ENCODE data around the gene MEOX1.

The MEOX1 gene

DNA sequence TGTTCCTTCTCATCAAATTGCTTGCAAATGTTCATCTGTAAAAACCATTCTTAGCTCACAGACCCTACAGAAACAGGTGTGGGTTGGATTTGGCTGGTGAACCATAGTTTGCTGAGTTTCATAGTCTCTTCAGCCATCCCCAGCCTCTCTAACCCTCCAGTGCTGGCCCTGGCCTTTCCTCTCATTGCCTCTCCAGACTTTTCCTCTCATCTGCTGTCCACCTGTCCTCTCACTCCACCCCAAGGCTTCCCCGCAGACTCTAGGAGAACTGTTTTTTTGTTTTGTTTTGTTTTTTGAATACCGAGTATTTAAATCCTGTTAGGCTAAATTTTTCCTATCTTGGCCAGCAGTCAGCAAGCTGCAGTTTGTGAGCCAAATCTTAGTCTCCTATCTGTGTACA, 41.1 kb downstream of the MEOX1 start:
- Mint-ChIP-seq H3K27ac (peak overlapping the region in 2 of 3 experiments; percentile 60 to 75), H3K27me3 (ENCODE audit: low read depth) (peaks cover 21% of the 10 kb centered on the region), H3K4me1 (peaks cover 34% of the 10 kb centered on the region), H3K4me3 (peak overlapping the region in 1 of 3 experiments; percentile 16), H3K36me3 (ENCODE audit: low read depth) (no peaks in the 10 kb centered on the region), H3K9me3 (no peaks in the 10 kb centered on the region)
- TF ChIP-seq CTCF (IDR thresholded peaks at IDR 0.05; ENCODE audit: unreplicated experiment in 3 of 3) = no peak

DNA sequence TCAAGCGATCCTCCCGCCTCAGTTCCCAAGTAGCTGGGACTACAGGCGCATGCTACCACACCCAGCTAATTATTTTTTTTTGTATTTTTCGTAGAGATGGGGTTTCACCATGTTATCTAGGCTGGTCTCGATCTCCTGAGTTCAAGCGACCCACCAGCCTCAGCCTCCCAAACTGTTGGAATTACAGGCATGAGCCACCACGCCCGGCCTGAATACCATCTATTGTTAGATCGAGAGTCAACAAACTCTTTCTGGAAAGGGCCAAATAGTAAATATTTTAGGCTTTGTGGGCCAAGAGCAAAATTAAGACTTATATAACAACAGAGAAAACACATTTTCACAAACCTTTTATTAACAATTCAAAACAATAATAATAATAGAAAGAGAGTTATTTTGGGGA, 41.6 kb downstream of the MEOX1 start:
- Mint-ChIP-seq H3K36me3 (ENCODE audit: low read depth) (no peaks in the 10 kb centered on the region), H3K4me1 (peaks cover 34% of the 10 kb centered on the region), H3K9me3 (no peaks in the 10 kb centered on the region), H3K4me3 (no peak overlapping the region), H3K27ac (peak overlapping the region in 1 of 3 experiments; percentile 60), H3K27me3 (ENCODE audit: low read depth) (peaks cover 25% of the 10 kb centered on the region)
- no peak for TF ChIP-seq CTCF (IDR thresholded peaks at IDR 0.05; ENCODE audit: unreplicated experiment in 3 of 3)

DNA sequence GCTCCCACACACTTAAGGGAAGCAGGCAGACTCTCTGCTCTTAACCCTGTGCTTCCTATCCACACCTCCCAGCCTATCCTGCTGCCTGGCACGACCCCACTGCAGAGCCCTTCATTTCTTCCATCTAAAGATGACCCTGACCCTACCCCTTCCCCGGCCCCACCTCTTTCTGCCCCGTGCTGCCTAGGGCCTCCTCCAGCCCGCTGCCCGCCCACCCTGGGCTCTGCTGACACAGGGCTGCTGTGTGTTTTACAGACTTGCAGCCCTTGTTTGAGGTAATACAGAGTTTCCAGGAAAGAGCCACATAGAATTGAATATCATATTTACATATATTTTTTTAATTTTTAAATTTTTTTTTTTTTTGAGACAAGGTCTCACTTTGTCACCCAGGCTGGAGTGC, 42.0 kb downstream of the MEOX1 start:
- H3K27me3 Mint-ChIP-seq (ENCODE audit: low read depth) = peaks cover 30% of the 10 kb centered on the region
- H3K4me3 Mint-ChIP-seq = no peak overlapping the region
- H3K27ac Mint-ChIP-seq = peak overlapping the region in 2 of 3 experiments; percentile 50 to 70
- H3K36me3 Mint-ChIP-seq (ENCODE audit: low read depth) = no peaks in the 10 kb centered on the region
- H3K9me3 Mint-ChIP-seq = no peaks in the 10 kb centered on the region
- H3K4me1 Mint-ChIP-seq = peaks cover 35% of the 10 kb centered on the region
- TF ChIP-seq CTCF (IDR thresholded peaks at IDR 0.05; ENCODE audit: unreplicated experiment in 3 of 3) = no peak

DNA sequence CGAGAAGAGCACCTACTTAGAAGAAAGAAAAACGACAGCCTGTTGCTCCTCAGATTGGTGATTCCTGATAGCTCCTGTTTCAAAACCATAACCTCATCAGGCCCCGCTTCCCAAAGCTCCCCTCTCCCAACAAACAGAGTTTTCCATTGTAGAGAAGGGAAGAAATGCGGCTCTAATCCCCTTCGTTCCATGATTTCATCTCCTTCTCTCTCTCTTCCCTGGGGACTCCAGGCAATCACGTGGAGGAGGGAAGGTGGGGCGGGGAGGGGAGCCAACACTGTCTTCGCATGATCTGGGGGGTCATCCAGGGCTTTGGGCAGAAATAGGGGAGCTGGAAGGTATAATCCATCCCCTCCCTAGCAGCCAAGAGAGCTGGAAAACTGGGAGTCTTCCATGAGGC, 43.4 kb downstream of the MEOX1 start:
- Mint-ChIP-seq H3K4me1 (peaks cover 43% of the 10 kb centered on the region), H3K27me3 (ENCODE audit: low read depth) (peaks cover 41% of the 10 kb centered on the region)
- TF ChIP-seq CTCF (IDR thresholded peaks at IDR 0.05; ENCODE audit: unreplicated experiment in 3 of 3) = no peak

GRCh38 chr17:43616852-43617251, 44.9 kb downstream of the MEOX1 start:
- TF ChIP-seq CTCF (IDR thresholded peaks at IDR 0.05; ENCODE audit: unreplicated experiment in 3 of 3) = no peak
- H3K27ac Mint-ChIP-seq = peak overlapping the region in 1 of 3 experiments; percentile 80
- no peaks in the 10 kb centered on the region for H3K36me3 Mint-ChIP-seq (ENCODE audit: low read depth)
- H3K4me3 Mint-ChIP-seq = no peak overlapping the region
- no peaks in the 10 kb centered on the region for H3K9me3 Mint-ChIP-seq
- peaks cover 43% of the 10 kb centered on the region for H3K27me3 Mint-ChIP-seq (ENCODE audit: low read depth)
- peaks cover 43% of the 10 kb centered on the region for H3K4me1 Mint-ChIP-seq

More for the DNA sequence above, 43.4 kb downstream of the MEOX1 start:
- Mint-ChIP-seq H3K9me3 (no peaks in the 10 kb centered on the region), H3K27ac (no peak overlapping the region), H3K4me3 (no peak overlapping the region), H3K36me3 (ENCODE audit: low read depth) (no peaks in the 10 kb centered on the region)

DNA sequence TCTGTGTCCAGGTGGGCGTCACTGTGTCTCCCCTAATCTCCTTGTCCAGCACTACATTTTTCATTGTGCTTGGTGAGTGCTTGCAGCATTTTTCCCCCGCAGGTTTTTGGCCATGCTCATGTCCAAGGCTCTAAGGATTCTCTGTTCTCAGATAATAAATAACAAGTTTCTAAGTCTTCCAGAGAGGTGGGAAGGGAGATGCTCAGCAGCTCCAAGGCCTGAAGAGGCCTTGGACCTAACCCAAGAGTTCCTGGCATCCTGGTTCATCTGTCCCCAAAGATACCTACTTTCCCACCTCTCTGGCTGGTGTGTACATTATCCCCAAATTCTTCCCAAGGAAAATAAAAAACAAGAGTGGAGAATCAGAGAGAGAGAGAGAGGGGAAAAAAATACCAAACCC, 45.3 kb downstream of the MEOX1 start:
- no peaks in the 10 kb centered on the region for H3K36me3 Mint-ChIP-seq (ENCODE audit: low read depth)
- no peak for TF ChIP-seq CTCF (IDR thresholded peaks at IDR 0.05; ENCODE audit: unreplicated experiment in 3 of 3)
- peaks cover 42% of the 10 kb centered on the region for H3K27me3 Mint-ChIP-seq (ENCODE audit: low read depth)
- no peaks in the 10 kb centered on the region for H3K9me3 Mint-ChIP-seq
- no peak overlapping the region for H3K4me3 Mint-ChIP-seq
- peaks cover 43% of the 10 kb centered on the region for H3K4me1 Mint-ChIP-seq
- H3K27ac Mint-ChIP-seq = peak overlapping the region in 2 of 3 experiments; percentile 80 to 85

All from nephron (organoid).